ENCODE data around the gene NPHS2.

The NPHS2 gene

GRCh38 chr1:179550746-179551682 lies 24.7 kb downstream of the NPHS2 start:
- H3K4me1 ChIP-seq (ENCODE audit: low read length) = peaks cover 30% of the 10 kb centered on the region
- H3K27ac ChIP-seq (ENCODE audit: low read length) = no peak overlapping the region
- H4K20me1 ChIP-seq (ENCODE audit: insufficient read depth, low read length) = no peaks in the 10 kb centered on the region
- H3K4me3 ChIP-seq (ENCODE audit: low read length) = no peak overlapping the region
- H3K79me2 ChIP-seq (ENCODE audit: low read length) = no peaks in the 10 kb centered on the region
- peak overlapping the region; percentile 11 for H3K4me2 ChIP-seq (ENCODE audit: low read length)
- TF ChIP-seq EZH2phosphoT487 (IDR thresholded peaks at IDR 0.05; ENCODE audit: low read depth) (no peak), CTCF (IDR thresholded peaks at IDR 0.05; ENCODE audit: low read depth, low read length) (no peak)
- H3K9me3 ChIP-seq (ENCODE audit: insufficient read depth, low read length) = no peaks in the 10 kb centered on the region
- H2AFZ ChIP-seq (ENCODE audit: low read depth, low read length) = no peak overlapping the region
- no peaks in the 10 kb centered on the region for H3K27me3 ChIP-seq (ENCODE audit: low read depth, low read length)
- no peaks in the 10 kb centered on the region for H3K36me3 ChIP-seq (replicated peaks; ENCODE audit: low read depth, low read length)
- H3K9ac ChIP-seq (ENCODE audit: low read length) = no peak overlapping the region

- TF ChIP-seq EZH2phosphoT487 (IDR thresholded peaks at IDR 0.05; ENCODE audit: low read depth) (no peak), CTCF (IDR thresholded peaks at IDR 0.05; ENCODE audit: low read depth, low read length) (no peak)
- H3K36me3 ChIP-seq (replicated peaks; ENCODE audit: low read depth, low read length) = no peaks in the 10 kb centered on the region
- H3K27ac ChIP-seq (ENCODE audit: low read length) = no peak overlapping the region
- no peak overlapping the region for H3K4me3 ChIP-seq (ENCODE audit: low read length)
- H3K79me2 ChIP-seq (ENCODE audit: low read length) = no peaks in the 10 kb centered on the region
- no peaks in the 10 kb centered on the region for H4K20me1 ChIP-seq (ENCODE audit: insufficient read depth, low read length)
- no peak overlapping the region for H2AFZ ChIP-seq (ENCODE audit: low read depth, low read length)
- H3K4me1 ChIP-seq (ENCODE audit: low read length) = peaks cover 30% of the 10 kb centered on the region
- H3K4me2 ChIP-seq (ENCODE audit: low read length) = peak overlapping the region; percentile 17; the same call in 1 of the 2 replicates
- H3K27me3 ChIP-seq (ENCODE audit: low read depth, low read length) = no peaks in the 10 kb centered on the region
- H3K9me3 ChIP-seq (ENCODE audit: insufficient read depth, low read length) = no peaks in the 10 kb centered on the region
- no peak overlapping the region for H3K9ac ChIP-seq (ENCODE audit: low read length)
Observed at GRCh38 chr1:179549368-179549700, 26.4 kb downstream of the NPHS2 start.

- no peaks in the 10 kb centered on the region for H3K9me3 ChIP-seq (ENCODE audit: insufficient read depth, low read length)
- no peak overlapping the region for H2AFZ ChIP-seq (ENCODE audit: low read depth, low read length)
- H3K9ac ChIP-seq (ENCODE audit: low read length) = no peak overlapping the region
- H3K36me3 ChIP-seq (replicated peaks; ENCODE audit: low read depth, low read length) = no peaks in the 10 kb centered on the region
- H3K79me2 ChIP-seq (ENCODE audit: low read length) = no peaks in the 10 kb centered on the region
- peaks cover 30% of the 10 kb centered on the region for H3K4me1 ChIP-seq (ENCODE audit: low read length)
- H3K4me3 ChIP-seq (ENCODE audit: low read length) = no peak overlapping the region
- H4K20me1 ChIP-seq (ENCODE audit: insufficient read depth, low read length) = no peaks in the 10 kb centered on the region
- 0 out of 2 replicates have a peak overlapping the region, but pooled peaks have one; percentile 17 for H3K4me2 ChIP-seq (ENCODE audit: low read length)
- no peak overlapping the region for H3K27ac ChIP-seq (ENCODE audit: low read length)
- H3K27me3 ChIP-seq (ENCODE audit: low read depth, low read length) = no peaks in the 10 kb centered on the region
- TF ChIP-seq EZH2phosphoT487 (IDR thresholded peaks at IDR 0.05; ENCODE audit: low read depth) (no peak), CTCF (IDR thresholded peaks at IDR 0.05; ENCODE audit: low read depth, low read length) (no peak)
Observed at GRCh38 chr1:179548666-179549367, 26.9 kb downstream of the NPHS2 start.

GRCh38 chr1:179547021-179547535 lies 28.7 kb downstream of the NPHS2 start:
- no peak for TF ChIP-seq EZH2phosphoT487 (IDR thresholded peaks at IDR 0.05; ENCODE audit: low read depth)
- no peak for TF ChIP-seq CTCF (IDR thresholded peaks at IDR 0.05; ENCODE audit: low read depth, low read length)
- no peak overlapping the region for H3K27ac ChIP-seq (ENCODE audit: low read length)
- no peak overlapping the region for H2AFZ ChIP-seq (ENCODE audit: low read depth, low read length)
- H4K20me1 ChIP-seq (ENCODE audit: insufficient read depth, low read length) = no peaks in the 10 kb centered on the region
- H3K9me3 ChIP-seq (ENCODE audit: insufficient read depth, low read length) = no peaks in the 10 kb centered on the region
- no peaks in the 10 kb centered on the region for H3K36me3 ChIP-seq (replicated peaks; ENCODE audit: low read depth, low read length)
- H3K79me2 ChIP-seq (ENCODE audit: low read length) = no peaks in the 10 kb centered on the region
- no peaks in the 10 kb centered on the region for H3K27me3 ChIP-seq (ENCODE audit: low read depth, low read length)
- no peak overlapping the region for H3K4me3 ChIP-seq (ENCODE audit: low read length)
- H3K4me2 ChIP-seq (ENCODE audit: low read length) = no peak overlapping the region
- peaks cover 28% of the 10 kb centered on the region for H3K4me1 ChIP-seq (ENCODE audit: low read length)
- H3K9ac ChIP-seq (ENCODE audit: low read length) = no peak overlapping the region

Measured in OCI-LY3 (cell line).